DOHH2 (cell line): ENCODE measurements around the gene RINL.

Experiments used
- H3F3A ChIP-seq: fragments of 200-600 bp; sonication (generic), shearing (Covaris generic); 2 replicates; pipeline ENCODE4 v1.6.0; 2016; ENCODE audit warnings: antibody characterized with exemption, mild to moderate bottlenecking; ENCODE audit not compliant: control insufficient read depth, insufficient read depth
- H3K27ac ChIP-seq: fragments of 200-600 bp; sonication (generic); 2 replicates; pipeline ENCODE4 v1.5.1; 2014; ENCODE audit warnings: low read depth, mild to moderate bottlenecking, low read length, moderate library complexity
- H3K27me3 ChIP-seq: fragments of 200-600 bp; sonication (generic); 2 replicates; pipeline ENCODE4 v1.6.1; 2014; ENCODE audit warnings: mild to moderate bottlenecking, low read length, mixed read lengths; ENCODE audit not compliant: control insufficient read depth
- H3K36me3 ChIP-seq: fragments of 200-600 bp; sonication (generic); 2 replicates; pipeline ENCODE4 v1.6.1; 2014; ENCODE audit warnings: mild to moderate bottlenecking, low read length, moderate library complexity, mixed read lengths; ENCODE audit not compliant: control insufficient read depth
- H3K4me1 ChIP-seq: fragments of 200-600 bp; sonication (generic); 2 replicates; pipeline ENCODE4 v1.6.1; 2014; ENCODE audit warnings: mild to moderate bottlenecking, low read length, mixed read lengths; ENCODE audit not compliant: control insufficient read depth
- H3K4me2 ChIP-seq: fragments of 200-600 bp; sonication (generic); 2 replicates; pipeline ENCODE4 v1.6.0; 2014; ENCODE audit warnings: mild to moderate bottlenecking, low read length, moderate library complexity
- H3K4me3 ChIP-seq: fragments of 200-600 bp; sonication (generic); 2 replicates; pipeline ENCODE4 v1.5.1; 2014; ENCODE audit warnings: mild to moderate bottlenecking, low read length, mixed read lengths
- H3K79me2 ChIP-seq: fragments of 200-600 bp; sonication (generic); 2 replicates; pipeline ENCODE4 v1.6.1; 2014; ENCODE audit warnings: mild to moderate bottlenecking, low read length, mixed read lengths; ENCODE audit not compliant: control insufficient read depth
- H3K9me2 ChIP-seq: fragments of 200-600 bp; sonication (generic); replicated peaks from 2 replicates; pipeline ENCODE4 v1.6.1; 2014; ENCODE audit warnings: mild to moderate bottlenecking, low read length, mixed read lengths; ENCODE audit not compliant: control insufficient read depth
- H3K9me3 ChIP-seq: fragments of 200-600 bp; sonication (generic); 2 replicates; pipeline ENCODE4 v1.6.1; 2014; ENCODE audit warnings: antibody characterized with exemption, low read length, mixed read lengths; ENCODE audit not compliant: control insufficient read depth, insufficient read depth
- H4K20me1 ChIP-seq: fragments of 200-600 bp; sonication (generic); 2 replicates; pipeline ENCODE4 v1.6.0; 2014; ENCODE audit warnings: low read depth, mild to moderate bottlenecking, antibody characterized with exemption, low read length, moderate library complexity; ENCODE audit not compliant: control insufficient read depth, insufficient read depth
- EZH2phosphoT487 ChIP-seq: fragments of 200-600 bp; sonication (generic); IDR thresholded peaks from 2 replicates; pipeline ENCODE4 v1.6.1; 2017; ENCODE audit warnings: borderline replicate concordance, mild to moderate bottlenecking, antibody characterized with exemption, low read length, moderate library complexity, mixed read lengths
- TF ChIP-seq, protein P1 (sequence below): fragments of 200-600 bp; sonication (generic); IDR thresholded peaks from one replicate; pipeline ENCODE4 v1.5.1; 2014; ENCODE audit warnings: antibody characterized with exemption, mild to moderate bottlenecking, low read depth, low read length; ENCODE audit not compliant: poor library complexity, severe bottlenecking

The RINL gene

DNA sequence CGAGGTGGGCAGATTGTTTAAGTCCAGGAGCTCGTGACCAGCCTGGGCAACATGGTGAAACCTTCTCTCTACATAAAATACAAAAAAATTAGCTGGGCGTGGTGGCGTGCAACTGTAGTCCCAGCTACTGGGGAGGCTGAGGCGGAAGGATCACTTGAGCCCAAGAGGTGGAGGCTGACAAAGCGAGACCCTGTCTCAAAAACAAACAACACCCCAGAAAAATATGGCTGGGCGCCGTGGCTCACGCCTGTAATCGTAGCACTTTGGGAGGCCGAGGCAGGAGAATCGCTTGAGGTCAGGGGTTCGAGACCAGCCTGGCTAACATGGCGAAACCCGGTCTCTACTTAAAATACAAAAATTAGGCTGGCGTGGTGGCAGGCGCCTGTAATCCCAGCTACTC lies 24.9 kb downstream of the RINL start:
- H3K27me3 ChIP-seq = no peaks in the 10 kb centered on the region
- H3F3A ChIP-seq = peaks cover 16% of the 10 kb centered on the region
- TF ChIP-seq EZH2phosphoT487 = no peak
- TF ChIP-seq, protein P1, sequence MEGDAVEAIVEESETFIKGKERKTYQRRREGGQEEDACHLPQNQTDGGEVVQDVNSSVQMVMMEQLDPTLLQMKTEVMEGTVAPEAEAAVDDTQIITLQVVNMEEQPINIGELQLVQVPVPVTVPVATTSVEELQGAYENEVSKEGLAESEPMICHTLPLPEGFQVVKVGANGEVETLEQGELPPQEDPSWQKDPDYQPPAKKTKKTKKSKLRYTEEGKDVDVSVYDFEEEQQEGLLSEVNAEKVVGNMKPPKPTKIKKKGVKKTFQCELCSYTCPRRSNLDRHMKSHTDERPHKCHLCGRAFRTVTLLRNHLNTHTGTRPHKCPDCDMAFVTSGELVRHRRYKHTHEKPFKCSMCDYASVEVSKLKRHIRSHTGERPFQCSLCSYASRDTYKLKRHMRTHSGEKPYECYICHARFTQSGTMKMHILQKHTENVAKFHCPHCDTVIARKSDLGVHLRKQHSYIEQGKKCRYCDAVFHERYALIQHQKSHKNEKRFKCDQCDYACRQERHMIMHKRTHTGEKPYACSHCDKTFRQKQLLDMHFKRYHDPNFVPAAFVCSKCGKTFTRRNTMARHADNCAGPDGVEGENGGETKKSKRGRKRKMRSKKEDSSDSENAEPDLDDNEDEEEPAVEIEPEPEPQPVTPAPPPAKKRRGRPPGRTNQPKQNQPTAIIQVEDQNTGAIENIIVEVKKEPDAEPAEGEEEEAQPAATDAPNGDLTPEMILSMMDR = no peak
- peak overlapping the region; percentile 77 for H3K27ac ChIP-seq
- peak overlapping the region; percentile 96 for H3K4me3 ChIP-seq
- H3K9me3 ChIP-seq = no peaks in the 10 kb centered on the region
- H3K4me2 ChIP-seq = peak overlapping the region; percentile 93
- no peaks in the 10 kb centered on the region for H3K9me2 ChIP-seq
- peaks cover 49% of the 10 kb centered on the region for H3K4me1 ChIP-seq
- H3K79me2 ChIP-seq = peaks cover 32% of the 10 kb centered on the region
- peaks cover 7% of the 10 kb centered on the region for H4K20me1 ChIP-seq
- peaks cover 19% of the 10 kb centered on the region for H3K36me3 ChIP-seq

DNA sequence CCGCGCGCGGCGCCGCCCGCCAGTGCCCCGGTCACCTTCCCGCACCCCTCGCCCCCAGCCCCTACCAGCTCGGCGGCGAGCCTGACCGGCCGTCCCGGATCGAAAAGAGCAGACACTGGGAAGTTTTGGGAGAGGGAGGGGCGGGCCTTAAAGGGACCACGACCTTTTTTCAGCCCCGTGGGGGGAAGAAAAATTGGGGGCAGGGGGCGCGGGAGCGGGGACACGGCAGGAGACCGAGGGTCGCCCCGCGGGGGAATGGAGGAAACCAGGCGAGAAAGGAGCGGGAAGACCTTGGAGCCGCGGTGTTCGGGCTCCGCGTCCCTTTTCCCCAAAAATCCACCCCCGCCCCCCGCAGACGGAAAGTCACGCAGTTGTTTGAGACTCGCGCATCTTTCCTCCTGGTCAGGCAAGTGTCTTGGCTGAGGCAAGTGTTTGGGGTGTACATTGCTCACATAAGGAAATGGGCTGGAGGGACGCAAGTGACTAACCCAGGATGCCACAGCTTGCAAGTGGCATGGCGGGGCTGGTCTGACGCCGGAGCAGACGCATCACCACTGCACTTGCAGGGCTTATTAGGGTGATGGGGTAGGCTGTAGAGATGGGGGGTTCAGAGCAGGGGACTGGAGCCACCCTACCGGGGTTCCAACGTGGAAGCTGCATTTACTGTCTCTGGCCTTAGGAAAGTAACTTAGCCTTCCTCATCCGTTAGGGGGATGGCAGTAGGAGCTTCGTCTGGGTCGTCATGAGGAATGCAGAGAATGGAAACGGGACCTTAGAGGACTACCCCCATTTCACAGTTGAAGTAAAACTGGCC lies 25.6 kb downstream of the RINL start:
- Histone ChIP-seq H3K79me2 (peaks cover 40% of the 10 kb centered on the region), H4K20me1 (peaks cover 11% of the 10 kb centered on the region)
- TF ChIP-seq, protein P1 = no peak

DNA sequence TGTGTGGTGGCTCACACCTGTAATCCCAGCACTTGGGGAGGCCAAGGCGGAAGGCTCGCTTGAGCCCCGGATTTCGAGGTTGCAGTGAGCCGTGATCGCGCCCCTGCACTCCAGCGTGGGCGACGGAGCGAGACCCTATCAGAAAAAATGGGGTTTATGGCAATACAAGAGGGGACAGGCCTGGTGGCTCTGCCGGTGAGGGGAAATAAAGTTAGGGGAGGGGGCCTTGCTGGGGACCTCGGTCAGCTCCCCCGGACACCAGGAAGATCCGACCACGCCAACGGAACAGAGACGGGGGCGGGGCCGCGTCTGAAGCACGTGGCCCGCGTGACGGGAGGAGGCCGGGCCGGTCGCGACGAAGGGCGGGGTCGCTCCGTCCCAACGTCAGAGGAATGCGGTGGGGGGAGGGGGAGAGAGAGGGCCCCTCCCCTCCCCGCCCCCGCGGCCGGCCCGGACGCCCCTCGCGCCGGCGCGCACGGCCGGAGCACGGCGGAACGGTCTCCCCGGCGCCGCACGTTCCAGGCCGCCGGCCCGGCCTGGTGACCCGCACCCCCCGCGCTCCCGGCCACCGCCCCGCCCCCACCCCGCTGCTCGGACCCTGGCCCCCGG lies 26.3 kb downstream of the RINL start:
- peak overlapping the region; percentile 90 for H3K27ac ChIP-seq
- peaks cover 48% of the 10 kb centered on the region for H3K4me1 ChIP-seq
- H3K36me3 ChIP-seq = peaks cover 34% of the 10 kb centered on the region
- H3K9me2 ChIP-seq = no peaks in the 10 kb centered on the region
- peaks cover 11% of the 10 kb centered on the region for H3F3A ChIP-seq
- no peak for TF ChIP-seq EZH2phosphoT487
- TF ChIP-seq, protein P1 = no peak
- H3K9me3 ChIP-seq = no peaks in the 10 kb centered on the region
- H3K4me2 ChIP-seq = peak overlapping the region; percentile 97
- no peaks in the 10 kb centered on the region for H3K27me3 ChIP-seq
- peaks cover 47% of the 10 kb centered on the region for H3K79me2 ChIP-seq
- peak overlapping the region; percentile 96 for H3K4me3 ChIP-seq
- peaks cover 16% of the 10 kb centered on the region for H4K20me1 ChIP-seq

More for the DNA sequence above, 25.6 kb downstream of the RINL start:
- Histone ChIP-seq H3K4me3 (peak overlapping the region; percentile 96), H3K9me3 (no peaks in the 10 kb centered on the region), H3F3A (peaks cover 14% of the 10 kb centered on the region), H3K4me2 (peak overlapping the region; percentile 93), H3K36me3 (peaks cover 27% of the 10 kb centered on the region), H3K27me3 (no peaks in the 10 kb centered on the region), H3K9me2 (no peaks in the 10 kb centered on the region), H3K27ac (peak overlapping the region; percentile 77), H3K4me1 (peaks cover 49% of the 10 kb centered on the region)
